Muscle layer of duodenum (tissue), 2 donors: Measurements from ENCODE around the gene APPBP2.
"Not testable (repeated sequence)": the region's sequence is repeated elsewhere in the genome, so short reads cannot be mapped to it uniquely, and the experiment has no call there.

Source experiments
- H3K27ac ChIP-seq: one replicate; pipeline ENCODE4 v1.7.0; 2013; ENCODE audit warnings: mild to moderate bottlenecking, low read length
- H3K27me3 ChIP-seq: one replicate; pipeline ENCODE4 v1.7.0; 2013; ENCODE audit warnings: low read depth, mild to moderate bottlenecking, control low read depth, low read length
- H3K36me3 ChIP-seq, 2 donors: one replicate each; pipeline ENCODE4 v1.7.0; 2013; ENCODE audit warnings: low read length in 2 of 2, control low read depth in 1 of 2, mild to moderate bottlenecking in 1 of 2; ENCODE audit not compliant: insufficient read depth in 2 of 2, control insufficient read depth in 1 of 2
- H3K4me1 ChIP-seq, 2 donors: one replicate each; pipeline ENCODE4 v1.7.0; 2013; ENCODE audit warnings: low read length in 2 of 2, mild to moderate bottlenecking in 2 of 2, control low read depth in 1 of 2, moderate library complexity in 1 of 2; ENCODE audit not compliant: insufficient read depth in 2 of 2, control insufficient read depth in 1 of 2
- H3K4me3 ChIP-seq, 2 donors: one replicate each; pipeline ENCODE4 v1.7.0; 2013; ENCODE audit warnings: low read length in 2 of 2, low read depth in 1 of 2, mild to moderate bottlenecking in 1 of 2
- H3K9me3 ChIP-seq, 2 donors: one replicate each; pipeline ENCODE4 v1.7.0; 2013; ENCODE audit warnings: low read length in 2 of 2, control low read depth in 1 of 2, mild to moderate bottlenecking in 1 of 2; ENCODE audit not compliant: control insufficient read depth in 1 of 2
- donor health status: healthy.

Gene APPBP2

GRCh38 chr17:60528828-60529227, 2.8 kb upstream of the APPBP2 start:
- Histone ChIP-seq H3K27ac (no peak overlapping the region), H3K4me3 (no peak overlapping the region), H3K36me3 (peaks cover 0 to 8% of the 10 kb centered on the region in 2 donors), H3K4me1 (peaks cover 0 to 2% of the 10 kb centered on the region in 2 donors), H3K27me3 (no peaks in the 10 kb centered on the region), H3K9me3 (no peaks in the 10 kb centered on the region)

DNA sequence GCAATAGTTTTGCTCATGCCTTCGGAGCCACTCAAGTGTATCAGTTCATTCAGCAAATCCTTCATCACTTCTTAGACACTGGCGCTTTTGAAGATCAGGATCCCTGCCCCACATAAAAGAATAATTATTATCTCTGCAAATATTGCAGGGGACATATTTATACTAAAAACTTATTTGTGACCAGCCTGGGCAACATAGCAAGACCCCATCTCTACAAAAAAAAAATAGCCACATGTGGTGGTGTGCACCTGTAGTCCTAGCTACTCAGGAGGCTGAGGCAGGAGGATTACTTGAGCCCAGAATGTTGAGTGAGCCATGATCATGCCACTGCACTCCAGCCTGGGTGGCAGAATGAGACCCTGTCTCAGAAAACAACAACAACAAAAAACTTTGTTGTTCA, 1.7 kb upstream of the APPBP2 start:
- peaks cover 0 to 11% of the 10 kb centered on the region in 2 donors for H3K4me1 ChIP-seq
- H3K27me3 ChIP-seq: no peaks in the 10 kb centered on the region
- peaks cover 0 to 8% of the 10 kb centered on the region in 2 donors for H3K36me3 ChIP-seq
- H3K9me3 ChIP-seq: no peaks in the 10 kb centered on the region
- H3K4me3 ChIP-seq: no peak overlapping the region
- no peak overlapping the region for H3K27ac ChIP-seq

DNA sequence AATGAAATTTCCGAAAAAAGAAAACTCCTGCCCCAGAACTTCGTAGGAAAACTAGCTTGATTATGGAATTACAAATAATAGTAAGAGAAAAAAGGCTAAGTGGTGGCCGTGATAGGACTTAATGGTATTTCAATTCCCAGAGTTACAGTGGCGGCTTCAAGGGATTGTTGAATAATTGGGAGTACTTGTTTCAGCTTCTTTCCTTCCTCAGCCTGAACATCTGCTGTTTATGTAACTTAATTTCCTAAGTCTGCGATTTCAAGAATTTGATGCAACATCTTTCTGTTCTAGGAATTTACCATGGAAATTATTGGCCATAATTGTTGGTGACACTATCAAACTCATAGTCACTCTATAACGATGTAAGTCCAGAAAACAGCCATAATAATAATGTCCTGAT, 684 bp upstream of the APPBP2 start:
- Histone ChIP-seq H3K27me3 (no peaks in the 10 kb centered on the region), H3K4me1 (peaks cover 0 to 15% of the 10 kb centered on the region in 2 donors), H3K27ac (peak overlapping the region; percentile 99), H3K4me3 (peak overlapping the region; percentile 93 to 98), H3K36me3 (peaks cover 0 to 8% of the 10 kb centered on the region in 2 donors), H3K9me3 (no peaks in the 10 kb centered on the region)

DNA sequence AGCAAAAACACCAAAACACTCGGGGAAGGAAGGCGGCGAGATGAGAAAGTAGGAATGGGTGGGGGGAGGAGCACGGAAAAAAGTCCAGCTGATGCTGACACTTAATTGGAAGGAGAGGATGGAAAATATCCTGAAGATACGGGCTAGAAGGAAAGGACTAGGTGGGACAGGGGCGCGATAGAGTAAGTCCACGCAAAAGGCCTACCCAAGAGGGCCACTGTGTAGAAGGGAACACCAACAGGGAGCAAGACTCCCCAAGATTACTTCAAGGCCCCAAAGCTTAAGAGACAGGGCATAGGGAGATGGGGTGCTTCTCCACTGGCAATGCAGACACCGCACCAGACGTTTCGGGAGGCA, 736 bp downstream of the APPBP2 start:
- H3K27ac ChIP-seq: peak overlapping the region; percentile 99
- H3K4me3 ChIP-seq: peak overlapping the region; percentile 93 to 98
- H3K4me1 ChIP-seq: peaks cover 0 to 23% of the 10 kb centered on the region in 2 donors
- no peaks in the 10 kb centered on the region for H3K27me3 ChIP-seq
- H3K9me3 ChIP-seq: no peaks in the 10 kb centered on the region
- H3K36me3 ChIP-seq: peaks cover 0 to 8% of the 10 kb centered on the region in 2 donors

DNA sequence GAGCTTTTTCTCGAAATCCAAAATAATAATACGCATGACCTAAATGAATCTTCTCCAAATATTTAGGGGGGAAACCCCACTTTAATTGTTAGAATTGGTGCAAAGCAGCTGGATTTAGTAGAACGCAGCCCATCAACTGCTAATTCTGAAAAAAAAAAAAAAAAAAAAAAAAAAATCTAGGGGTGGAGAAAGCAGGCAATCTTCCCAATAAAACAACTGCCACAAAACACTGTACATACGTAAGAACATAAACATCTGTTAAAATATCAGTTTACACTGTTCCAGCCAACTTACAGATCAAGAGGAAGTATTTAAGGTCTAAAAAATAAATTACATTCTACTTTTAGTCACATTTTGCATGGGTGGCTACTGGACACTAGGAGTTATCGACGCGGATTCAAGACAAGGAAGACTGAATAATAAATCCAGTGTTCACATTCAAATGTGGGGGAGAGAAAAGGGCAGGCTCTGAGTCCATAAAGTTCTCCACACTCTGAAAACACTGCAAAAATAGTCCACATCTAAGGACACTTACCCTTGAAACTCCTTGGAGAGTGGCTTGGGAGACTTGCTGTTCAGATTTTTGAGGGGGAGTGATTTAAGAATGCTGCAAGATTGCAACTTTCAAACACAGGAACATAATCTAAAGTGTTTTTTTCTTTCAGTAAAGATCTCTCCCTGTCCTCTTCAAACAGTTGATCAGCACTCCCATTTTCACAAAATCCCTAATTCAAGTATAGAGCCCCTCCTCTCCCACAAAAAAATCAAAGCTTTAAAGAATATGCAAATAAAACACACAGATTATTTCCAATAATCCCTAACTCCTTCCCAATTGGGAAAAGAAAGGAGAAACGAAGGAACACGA, 1.3 kb downstream of the APPBP2 start:
- Histone ChIP-seq H3K4me1 (peaks cover 0 to 23% of the 10 kb centered on the region in 2 donors), H3K27ac (peak overlapping the region; percentile 99), H3K9me3 (no peaks in the 10 kb centered on the region), H3K36me3 (peaks cover 0 to 8% of the 10 kb centered on the region in 2 donors), H3K27me3 (no peaks in the 10 kb centered on the region), H3K4me3 (peak overlapping the region; percentile 93 to 98)

GRCh38 chr17:60523822-60524221, 2.2 kb downstream of the APPBP2 start:
- Histone ChIP-seq H3K9me3 (no peaks in the 10 kb centered on the region), H3K36me3 (peaks cover 0 to 15% of the 10 kb centered on the region in 2 donors), H3K27me3 (no peaks in the 10 kb centered on the region), H3K27ac (peak overlapping the region; percentile 99), H3K4me3 (peak overlapping the region; percentile 93 to 98), H3K4me1 (peaks cover 0 to 23% of the 10 kb centered on the region in 2 donors)

DNA sequence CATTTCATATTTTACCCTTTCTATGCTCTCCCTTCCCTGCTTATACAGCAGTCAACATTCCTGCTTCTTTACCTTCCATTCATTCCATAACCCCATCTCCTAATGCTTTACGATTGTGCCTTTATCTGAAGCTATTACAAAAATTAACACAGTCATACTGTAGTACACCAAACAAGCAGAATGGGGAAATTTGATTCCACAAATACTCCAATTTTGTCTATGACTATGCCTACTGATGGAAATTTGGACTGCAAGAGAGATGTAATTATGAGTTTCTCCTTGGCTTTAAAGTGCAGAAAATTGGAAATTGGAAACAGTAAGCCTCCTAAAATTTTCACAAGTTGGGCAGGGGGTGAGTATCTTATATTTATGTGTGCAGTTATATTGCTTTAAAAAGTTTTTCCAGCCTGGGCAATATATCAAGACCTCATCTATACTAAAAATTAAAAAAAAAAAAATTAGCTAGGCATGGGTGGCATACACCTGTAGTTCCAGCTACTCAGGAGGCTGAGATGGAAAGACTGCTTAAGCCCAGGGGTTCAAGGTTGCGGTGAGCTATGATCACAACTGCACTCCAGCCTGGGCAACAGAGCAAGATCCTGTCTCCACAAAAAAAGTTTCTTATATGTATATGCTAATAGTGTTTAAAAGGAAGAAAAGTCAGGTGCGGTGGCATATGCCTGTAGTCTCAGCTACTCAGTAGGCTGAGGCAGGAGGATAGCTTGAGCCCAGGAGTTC, 3.0 kb downstream of the APPBP2 start:
- H3K27me3 ChIP-seq: no peaks in the 10 kb centered on the region
- no peaks in the 10 kb centered on the region for H3K9me3 ChIP-seq
- H3K4me3 ChIP-seq: peak overlapping the region in 1 of 2 donors; percentile 33
- H3K4me1 ChIP-seq: peaks cover 0 to 25% of the 10 kb centered on the region in 2 donors
- H3K36me3 ChIP-seq: peaks cover 0 to 19% of the 10 kb centered on the region in 2 donors
- no peak overlapping the region for H3K27ac ChIP-seq

GRCh38 chr17:60519795-60520194, 6.2 kb downstream of the APPBP2 start:
- Histone ChIP-seq H3K9me3 (no peaks in the 10 kb centered on the region), H3K4me1 (peaks cover 0 to 27% of the 10 kb centered on the region in 2 donors), H3K4me3 (no peak overlapping the region), H3K27me3 (no peaks in the 10 kb centered on the region), H3K36me3 (peaks cover 0 to 11% of the 10 kb centered on the region in 2 donors), H3K27ac (no peak overlapping the region)

- not testable (repeated sequence) for H3K27ac ChIP-seq, H3K9me3 ChIP-seq, H3K4me3 ChIP-seq, H3K4me1 ChIP-seq, H3K27me3 ChIP-seq
- H3K36me3 ChIP-seq: peaks cover 0 to 16% of the 10 kb centered on the region in 2 donors
Observed at GRCh38 chr17:60515683-60516082, 10.4 kb downstream of the APPBP2 start.

DNA sequence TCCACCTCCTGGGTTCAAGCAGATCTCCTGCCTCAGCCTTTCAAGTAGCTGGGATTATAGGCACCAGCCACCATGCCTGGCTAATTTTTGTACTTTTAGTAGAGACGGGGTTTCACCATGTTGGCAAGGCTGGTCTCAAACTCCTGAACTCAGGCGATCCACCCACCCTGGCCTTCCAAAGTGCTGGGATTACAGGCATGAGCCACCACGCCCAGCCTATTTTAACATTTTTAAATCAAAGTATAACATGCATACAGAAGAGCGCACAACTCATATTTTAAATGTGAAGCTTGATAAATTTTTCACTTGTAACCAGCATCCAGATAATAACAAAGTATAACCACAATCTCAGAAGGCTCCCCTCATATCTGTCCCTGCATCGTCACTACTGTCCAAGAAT, 10.8 kb downstream of the APPBP2 start:
- not testable (repeated sequence) for H3K27ac ChIP-seq, H3K4me1 ChIP-seq
- peaks cover 0 to 19% of the 10 kb centered on the region in 2 donors for H3K36me3 ChIP-seq

DNA sequence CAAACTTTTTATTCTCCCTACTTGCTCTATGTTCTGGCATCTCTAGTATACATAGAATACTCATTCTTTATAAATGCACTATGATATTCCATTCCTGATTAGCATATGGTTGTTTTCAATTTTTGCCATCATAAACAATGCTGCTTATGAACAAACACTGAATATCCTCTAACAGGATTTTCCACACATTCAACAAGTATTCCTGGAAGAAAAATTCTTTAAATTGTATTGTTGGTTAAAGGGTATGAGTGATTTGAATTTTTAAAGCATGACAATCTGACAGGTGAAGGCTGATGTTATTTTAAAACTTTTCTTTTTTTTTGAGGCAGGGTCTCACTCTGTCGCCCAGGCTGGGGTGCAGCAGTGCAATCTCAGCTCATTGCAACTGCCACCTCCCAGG, 11.5 kb downstream of the APPBP2 start:
- peaks cover 0 to 21% of the 10 kb centered on the region in 2 donors for H3K36me3 ChIP-seq
- no peaks in the 10 kb centered on the region for H3K9me3 ChIP-seq
- H3K4me1 ChIP-seq: peaks cover 0 to 3% of the 10 kb centered on the region in 2 donors
- H3K4me3 ChIP-seq: no peak overlapping the region
- H3K27ac ChIP-seq: no peak overlapping the region
- H3K27me3 ChIP-seq: no peaks in the 10 kb centered on the region

More for the DNA sequence above, 10.8 kb downstream of the APPBP2 start:
- H3K27me3 ChIP-seq, H3K9me3 ChIP-seq, H3K4me3 ChIP-seq: not testable (repeated sequence)
